K562 (cell line): ENCODE measurements around the gene HES4. TPM values are rescaled to one million over a fixed set of nuclear protein-coding genes. Genes with fewer than 3 reads are reported as not detected.

Source experiments
- CHD7 ChIP-seq: fragments of 200-600 bp; sonication (generic); IDR thresholded peaks from one replicate; pipeline ENCODE4 v1.6.1; 2012; ENCODE audit warnings: mild to moderate bottlenecking, low read depth, low read length, inconsistent platforms
- FUS ChIP-seq: fragments of 200-400 bp; formaldehyde crosslinking; optimal IDR thresholded peaks from 2 replicates; pipeline ENCODE3; 2017; ENCODE audit warnings: low read depth, low read length
- HINFP ChIP-seq: fragments of 450-650 bp; conservative IDR thresholded peaks from 2 replicates; pipeline ENCODE4 v1.6.1; 2016; ENCODE audit warnings: missing genetic modification characterization, low read depth, mild to moderate bottlenecking, control low read depth, missing compliant biosample characterization
- LEF1 ChIP-seq: fragments of 450-650 bp; IDR thresholded peaks from 2 replicates; pipeline ENCODE4 v1.6.1; 2016; ENCODE audit warnings: mild to moderate bottlenecking
- MYBL2 ChIP-seq, 2 experiments: fragments of 450-650 bp in 1 of 2; sonication (generic) in 1 of 2; formaldehyde crosslinking in 1 of 2; IDR thresholded peaks; 2 replicates each; pipeline versions ENCODE4 v1.6.1 to v1.8.1; 2017 to 2022; ENCODE audit warnings: borderline replicate concordance in 1 of 2, inconsistent platforms in 1 of 2, low read depth in 1 of 2, mild to moderate bottlenecking in 1 of 2, missing genetic modification reagents in 1 of 2, moderate library complexity in 1 of 2
- PCBP1 ChIP-seq: fragments of 200-400 bp; formaldehyde crosslinking; IDR thresholded peaks from 2 replicates; pipeline ENCODE4 v1.6.1; 2018; ENCODE audit warnings: mild to moderate bottlenecking, low read depth, low read length; ENCODE audit not compliant: poor library complexity, severe bottlenecking
- PML ChIP-seq: IDR thresholded peaks from 2 replicates; pipeline ENCODE4 v1.6.1; 2012; ENCODE audit warnings: low read length, inconsistent platforms
- PRMT5 ChIP-seq: sonication (generic); formaldehyde crosslinking; IDR thresholded peaks from 2 replicates; pipeline ENCODE4 v1.5.0; 2020; ENCODE audit warnings: missing genetic modification reagents
- ZBTB9 ChIP-seq: fragments of 450-650 bp; formaldehyde crosslinking; IDR thresholded peaks from 2 replicates; pipeline ENCODE4 v1.4.0; 2020; ENCODE audit warnings: mild to moderate bottlenecking, moderate library complexity
- ZC3H8 ChIP-seq: fragments of 450-650 bp; IDR thresholded peaks from 2 replicates; pipeline ENCODE4 v1.6.1; 2017
- ZNF175 ChIP-seq: fragments of 200-800 bp; sonication (Bioruptor generic); IDR thresholded peaks from 2 replicates; pipeline ENCODE4 v1.6.1; 2016; ENCODE audit warnings: low read depth, mild to moderate bottlenecking, missing genetic modification characterization, missing compliant biosample characterization
- ZNF408 ChIP-seq: fragments of 250-450 bp; sonication (Bioruptor Pico); IDR thresholded peaks from 2 replicates; pipeline ENCODE4 v1.4.0; 2020; ENCODE audit warnings: low read depth, mild to moderate bottlenecking, moderate library complexity
- ZNF551 ChIP-seq: fragments of 250-450 bp; sonication (Bioruptor Pico); IDR thresholded peaks from 2 replicates; pipeline ENCODE4 v1.5.0; 2021; ENCODE audit warnings: mild to moderate bottlenecking, moderate library complexity
- polyA plus RNA-seq, 8 experiments: library from polyadenylated mRNA; depleted of rRNA in 4 of 8; stranded (reverse) in 5 of 8; unstranded in 3 of 8; fragments of >200 nt; fragmentation: Nextera tagmentation in 2 of 8; fragmentation: Illumina TruSeq in 1 of 8; extraction: Ambion mirVana in 2 of 8; extraction: Trizol in 1 of 8; gene quantifications; 2 replicates each; pipeline versions ENCODE4 v1.2.1 to v1.2.3, GENCODE V29; 2011 to 2014; ENCODE audit warnings: inconsistent platforms in 1 of 8, missing spikeins in 1 of 8
- total RNA-seq, 7 experiments: library from RNA; depleted of rRNA in 6 of 7; stranded (reverse); fragments of >200 nt in 6 of 7; fragmentation: Illumina TruSeq in 2 of 7; extraction: Trizol in 2 of 7; gene quantifications; 2 replicates each; pipeline versions ENCODE4 v1.2.1 to v1.2.3, GENCODE V29; 2011 to 2021; ENCODE audit warnings: low replicate concordance in 1 of 7

The HES4 gene
- total and polyA plus RNA-seq, 9 of the 15 experiments (the other 6 are each of a cell fraction or from before 2014, with no cell fraction given) = 0.21 to 43.7 (median 5.3) TPM; not detected in 2

GRCh38 chr1:1000357-1001056 lies 610 bp upstream of the HES4 start (continued):
- TF ChIP-seq ZBTB9 = peak; percentile 92
- peak; percentile 63 for TF ChIP-seq PML
- TF ChIP-seq ZNF175 (CRISPR knock-in tag) = peak; percentile 80
- peak; percentile 87 for TF ChIP-seq PCBP1
- no peak for TF ChIP-seq MYBL2 (IDR thresholded peaks at IDR 0.05; ENCODE audit: low read depth)
- TF ChIP-seq MYBL2 (CRISPR knock-in tag; IDR thresholded peaks at IDR 0.05; ENCODE audit: borderline replicate concordance) = no peak; the same call in 1 of the 2 replicates
- TF ChIP-seq CHD7 = no peak
- no peak for TF ChIP-seq ZNF408 (CRISPR knock-in tag)
- no peak for TF ChIP-seq PRMT5 (CRISPR knock-in tag)
- no peak; the same call in 1 of the 2 replicates for TF ChIP-seq LEF1
- no peak for TF ChIP-seq ZNF551 (CRISPR knock-in tag)
- no peak for TF ChIP-seq ZC3H8
- TF ChIP-seq FUS = no peak
- no peak for TF ChIP-seq HINFP (tag)
